IMR-90 (cell line): ENCODE data around the gene PRR36. TPM values are rescaled to one million over a fixed set of nuclear protein-coding genes. Genes with fewer than 3 reads are reported as not detected.

Source experiments
- ATAC-seq: fragments of 200-7000 bp; cut with Tn5 transposase; 2 replicates; pipeline ENCODE4 v1.9.1; 2020; ENCODE audit warnings: low read depth, mild to moderate bottlenecking, moderate library complexity
- BruUV-seq: library from RNA; stranded (reverse); fragments of 400-500 nt; replicated peaks from 2 replicates; lab custom pipeline; 2021; lab: Mats Ljungman, UMichigan
- CTCF ChIA-PET: fragments of 300-600 bp; formaldehyde crosslinking; extraction: SDS; loops from one replicate; lab custom pipeline; 2021; ENCODE audit warnings: antibody characterized with exemption; lab: Yijun Ruan, JAX
- POLR2A ChIA-PET: fragments of 300-600 bp; sonication (Branson Sonifier 250); formaldehyde crosslinking; loops from one replicate; lab custom pipeline; 2022; ENCODE audit warnings: antibody characterized with exemption; ENCODE audit not compliant: unreplicated experiment; lab: Charles Lee
- DNase-seq: peaks from one replicate; pipeline ENCODE4 v3.0.0; 2013
- H2AFZ ChIP-seq: replicated peaks from 2 replicates; pipeline ENCODE3; 2013; ENCODE audit warnings: low read length, mild to moderate bottlenecking; ENCODE audit not compliant: poor library complexity
- H2AK5ac ChIP-seq: 2 replicates; pipeline ENCODE4 v1.6.1; 2013; ENCODE audit warnings: low read depth, low read length, inconsistent platforms
- H2AK9ac ChIP-seq: replicated peaks from 2 replicates; pipeline ENCODE3; 2013; ENCODE audit warnings: mild to moderate bottlenecking, low read depth, low read length, moderate library complexity; ENCODE audit not compliant: poor library complexity
- H2BK120ac ChIP-seq: 2 replicates; pipeline ENCODE4 v1.6.1; 2013; ENCODE audit warnings: low read depth, low read length, inconsistent platforms
- H2BK15ac ChIP-seq: 3 replicates; pipeline ENCODE4 v1.6.1; 2013; ENCODE audit warnings: low read depth, low read length, inconsistent platforms
- H2BK20ac ChIP-seq: 2 replicates; pipeline ENCODE4 v1.6.1; 2013; ENCODE audit warnings: low read depth, mild to moderate bottlenecking, inconsistent platforms, low read length, moderate library complexity
- H2BK5ac ChIP-seq: 2 replicates; pipeline ENCODE4 v1.6.1; 2013; ENCODE audit warnings: mild to moderate bottlenecking, low read depth, low read length, inconsistent platforms; ENCODE audit not compliant: poor library complexity, severe bottlenecking
- H3K14ac ChIP-seq: replicated peaks from 2 replicates; pipeline ENCODE4 v1.6.1; 2013; ENCODE audit warnings: low read depth, low read length, inconsistent platforms
- H3K18ac ChIP-seq: 2 replicates; pipeline ENCODE4 v1.6.1; 2013; ENCODE audit warnings: low read depth, low read length, control low read depth
- H3K23ac ChIP-seq: 2 replicates; pipeline ENCODE4 v1.6.1; 2013; ENCODE audit warnings: low read depth, low read length, inconsistent platforms
- H3K27ac ChIP-seq: 2 replicates; pipeline ENCODE4 v1.5.1; 2013; ENCODE audit warnings: mild to moderate bottlenecking, control low read depth, low read length; ENCODE audit not compliant: insufficient read depth
- H3K27me3 ChIP-seq: 2 replicates; pipeline ENCODE4 v1.6.1; 2013; ENCODE audit warnings: low read length; ENCODE audit not compliant: control insufficient read depth, insufficient read depth
- H3K36me3 ChIP-seq: 2 replicates; pipeline ENCODE4 v1.6.1; 2013; ENCODE audit warnings: low read length, mixed read lengths; ENCODE audit not compliant: control insufficient read depth, insufficient read depth
- H3K4ac ChIP-seq: 2 replicates; pipeline ENCODE4 v1.6.1; 2013; ENCODE audit warnings: low read depth, low read length, inconsistent platforms
- H3K4me1 ChIP-seq: 2 replicates; pipeline ENCODE4 v1.6.1; 2013; ENCODE audit warnings: low read length, mixed read lengths; ENCODE audit not compliant: control insufficient read depth, insufficient read depth
- H3K4me2 ChIP-seq: 2 replicates; pipeline ENCODE4 v1.6.1; 2013; ENCODE audit warnings: low read depth, mild to moderate bottlenecking, control low read depth, low read length, moderate library complexity
- H3K4me3 ChIP-seq: 2 replicates; pipeline ENCODE4 v1.5.1; 2013; ENCODE audit warnings: low read depth, mild to moderate bottlenecking, control low read depth, low read length, moderate library complexity; ENCODE audit not compliant: insufficient read depth
- H3K56ac ChIP-seq: 2 replicates; pipeline ENCODE4 v1.6.1; 2013; ENCODE audit warnings: low read length, inconsistent platforms; ENCODE audit not compliant: insufficient read depth; ENCODE audit errors: extremely low read depth
- H3K79me1 ChIP-seq, 2 experiments: 2 replicates each; pipeline ENCODE4 v1.6.1; 2013; ENCODE audit warnings: low read length in 2 of 2, inconsistent platforms in 1 of 2, low read depth in 1 of 2
- H3K9ac ChIP-seq: 2 replicates; pipeline ENCODE4 v1.6.1; 2013; ENCODE audit warnings: low read depth, low read length, control low read depth
- H3K9me1 ChIP-seq: 2 replicates; pipeline ENCODE4 v1.6.1; 2013; ENCODE audit warnings: low read length, inconsistent platforms; ENCODE audit not compliant: insufficient read depth
- H3K9me3 ChIP-seq: 2 replicates; pipeline ENCODE4 v1.6.1; 2013; ENCODE audit warnings: low read length; ENCODE audit not compliant: control insufficient read depth, insufficient read depth
- H4K20me1 ChIP-seq: 2 replicates; pipeline ENCODE4 v1.6.1; 2013; ENCODE audit warnings: low read length, inconsistent platforms; ENCODE audit not compliant: insufficient read depth
- H4K5ac ChIP-seq: 2 replicates; pipeline ENCODE4 v1.6.1; 2013; ENCODE audit warnings: mild to moderate bottlenecking, low read depth, low read length, control low read depth
- H4K8ac ChIP-seq, 2 experiments: 2 replicates each; pipeline ENCODE4 v1.6.1; 2013; ENCODE audit warnings: low read depth in 2 of 2, low read length in 2 of 2, control low read depth in 1 of 2, inconsistent platforms in 1 of 2
- H4K91ac ChIP-seq: 2 replicates; pipeline ENCODE4 v1.6.1; 2013; ENCODE audit warnings: low read depth, low read length, inconsistent platforms; ENCODE audit not compliant: insufficient read depth
- BHLHE40 ChIP-seq: fragments of 150-350 bp; IDR thresholded peaks from 2 replicates; pipeline ENCODE4 v1.6.1; 2016; ENCODE audit warnings: mild to moderate bottlenecking, low read depth, low read length
- CEBPB ChIP-seq: IDR thresholded peaks from 2 replicates; pipeline ENCODE4 v1.6.1; 2012; ENCODE audit warnings: low read depth, low read length, improper control_type of control experiment
- FOS ChIP-seq: fragments of 150-350 bp; IDR thresholded peaks from 2 replicates; pipeline ENCODE4 v1.6.1; 2016; ENCODE audit warnings: low read depth, low read length
- POLR2A ChIP-seq: IDR thresholded peaks from 2 replicates; pipeline ENCODE4 v1.6.1; 2012; ENCODE audit warnings: mild to moderate bottlenecking, low read depth, low read length
- RCOR1 ChIP-seq: IDR thresholded peaks from 2 replicates; pipeline ENCODE4 v1.6.1; 2012; ENCODE audit warnings: mild to moderate bottlenecking, low read length, improper control_type of control experiment; ENCODE audit not compliant: insufficient replicate concordance
- RFX5 ChIP-seq: IDR thresholded peaks from 2 replicates; pipeline ENCODE4 v1.8.0; 2012; ENCODE audit warnings: low read depth, mild to moderate bottlenecking, low read length, moderate library complexity
- SMC3 ChIP-seq: fragments of 150-350 bp; IDR thresholded peaks from 2 replicates; pipeline ENCODE4 v1.6.1; 2016; ENCODE audit warnings: low read depth, mild to moderate bottlenecking, antibody characterized with exemption, low read length, moderate library complexity
- WGBS, 2 experiments: methylation state at CpG; one replicate each; pipeline versions ENCODE4 v1.1.5 to v1.1.7; 2013; ENCODE audit warnings: missing lambda C conversion rate in 2 of 2; ENCODE audit not compliant: insufficient read length in 1 of 2; ENCODE audit errors: extremely low coverage in 2 of 2; 5-methylcytosine and 5-hydroxymethylcytosine counted together
- dilution Hi-C: fragments of 300-500 bp; cut with HindIII; formaldehyde crosslinking; loops from one replicate; pipeline ENCODE4 v1.14.3; 2018; ENCODE audit warnings: low sequenced_read_pairs; ENCODE audit not compliant: unreplicated experiment
- in situ Hi-C: fragments of 300-500 bp; cut with MboI; formaldehyde crosslinking; loops from 3 replicates; pipeline ENCODE4 v1.14.3; 2019; ENCODE audit warnings: low sequenced_read_pairs, inconsistent platforms, mixed read lengths
- intact Hi-C: fragments of 100-400 bp; cut with micrococcal nuclease; formaldehyde crosslinking; loops from 2 replicates; pipeline ENCODE4 v1.10.0; 2022
- polyA plus RNA-seq, 3 experiments: library from polyadenylated mRNA; depleted of rRNA; stranded (reverse); fragments of >200 nt; gene quantifications; 2 replicates each; pipeline ENCODE4 v1.2.3, GENCODE V29; 2012; ENCODE audit warnings: low replicate concordance in 1 of 3
- total RNA-seq: library from RNA; depleted of rRNA; stranded (reverse); fragments of >200 nt; gene quantifications from 2 replicates; pipeline ENCODE4 v1.2.3, GENCODE V29; 2012

Gene PRR36
- total and polyA plus RNA-seq, 2 of the 4 experiments (the other 2 are of a cell fraction) = 0.02 TPM; not detected in 1

- ATAC-seq (no peak), DNase-seq (no peak)
- H4K91ac ChIP-seq = no peak overlapping the region
- H4K20me1 ChIP-seq = peaks cover 4% of the 10 kb centered on the region; the same call in 1 of the 2 replicates
- H3K4ac ChIP-seq = no peak overlapping the region
- no peak overlapping the region for H3K4me3 ChIP-seq
- H4K8ac ChIP-seq = no peak overlapping the region
- H2BK120ac ChIP-seq = no peak overlapping the region
- ChIA-PET POLR2A (no interaction called here), CTCF (no interaction called here)
- no peak overlapping the region for H3K56ac ChIP-seq
- H3K9ac ChIP-seq = no peak overlapping the region
- H2BK20ac ChIP-seq = no peak overlapping the region
- no peak overlapping the region for H3K18ac ChIP-seq
- H3K4me1 ChIP-seq = peaks cover 3% of the 10 kb centered on the region; the same call in 1 of the 2 replicates
- no peak overlapping the region for H2BK5ac ChIP-seq
- H3K23ac ChIP-seq = no peak overlapping the region
- BruUV-seq = no TSS peak
- intact Hi-C loops (no loop called here), dilution Hi-C loops (no loop called here), in situ Hi-C loops (no loop called here)
- no peak overlapping the region for H2AFZ ChIP-seq
- 54% methylated on average over 3 of the region's 8 CpGs; no CpG with 5 or more reads in 1 of the 2 experiments for WGBS, 2 experiments
- H3K4me2 ChIP-seq = no peak overlapping the region
- no peaks in the 10 kb centered on the region for H3K79me1 ChIP-seq
- no peaks in the 10 kb centered on the region for H3K9me1 ChIP-seq
- no peak overlapping the region for H2BK15ac ChIP-seq
- H3K36me3 ChIP-seq = peaks cover 2% of the 10 kb centered on the region; the same call in 1 of the 2 replicates
- no peak overlapping the region for H2AK5ac ChIP-seq
- no peak overlapping the region for H2AK9ac ChIP-seq
- TF ChIP-seq RFX5 = no peak
- no peak for TF ChIP-seq SMC3
- no peak for TF ChIP-seq FOS
- TF ChIP-seq RCOR1 = no peak
- TF ChIP-seq POLR2A = no peak
- TF ChIP-seq BHLHE40 = no peak
- no peak for TF ChIP-seq CEBPB
- H3K14ac ChIP-seq = no peak overlapping the region
- no peaks in the 10 kb centered on the region for H3K9me3 ChIP-seq
- no peaks in the 10 kb centered on the region for H3K27me3 ChIP-seq
- no peak overlapping the region for H4K5ac ChIP-seq
- no peak overlapping the region for H3K27ac ChIP-seq
Observed at GRCh38 chr19:7857727-7858108, 16.5 kb downstream of the PRR36 start.
